A549 (cell line): Measurements from ENCODE around the gene BFSP1.

Experiments
- CHD2 ChIP-seq: fragments of 150-350 bp; IDR thresholded peaks from 2 replicates; pipeline ENCODE4 v1.6.1; 2014; ENCODE audit warnings: low read length; ENCODE audit not compliant: partially characterized antibody
- EP300 ChIP-seq, 2 experiments: fragments of >200 bp; sonication (Bioruptor Twin); formaldehyde crosslinking; IDR thresholded peaks; 2 replicates in 1 of 2; 3 replicates in 1 of 2; pipeline ENCODE4 v1.6.1; 2016 to 2017
- ESRRA ChIP-seq: fragments of 150-350 bp; IDR thresholded peaks from 2 replicates; pipeline ENCODE4 v1.6.1; 2014; ENCODE audit warnings: mild to moderate bottlenecking, low read length, borderline replicate concordance
- HDAC2 ChIP-seq: fragments of 200-600 bp; sonication (generic); IDR thresholded peaks from 2 replicates; pipeline ENCODE4 v1.6.1; 2016
- HOXA7 ChIP-seq: fragments of 250-450 bp; sonication (Bioruptor Pico); IDR thresholded peaks from 2 replicates; pipeline ENCODE4 v1.5.0; 2020; ENCODE audit warnings: mild to moderate bottlenecking, moderate library complexity
- MAZ ChIP-seq: fragments of 150-350 bp; IDR thresholded peaks from 2 replicates; pipeline ENCODE4 v1.6.1; 2014; ENCODE audit warnings: antibody characterized with exemption, low read depth, low read length, borderline replicate concordance
- NPAS2 ChIP-seq: fragments of 250-450 bp; sonication (Bioruptor Pico); IDR thresholded peaks from 2 replicates; pipeline ENCODE4 v1.8.0; 2022; ENCODE audit warnings: mild to moderate bottlenecking, moderate library complexity, borderline replicate concordance
- POLR2A ChIP-seq: IDR thresholded peaks from 2 replicates; pipeline ENCODE4 v1.6.1; 2012; ENCODE audit warnings: mild to moderate bottlenecking, low read length
- RAD21 ChIP-seq, 2 experiments: fragments of >200 bp in 1 of 2; sonication (Bioruptor Twin) in 1 of 2; formaldehyde crosslinking in 1 of 2; IDR thresholded peaks in 1 of 2; conservative IDR thresholded peaks in 1 of 2; 2 replicates in 1 of 2; 3 replicates in 1 of 2; pipeline ENCODE4 v1.6.1; 2012 to 2018; ENCODE audit warnings: inconsistent platforms in 1 of 2
- SMC3 ChIP-seq: fragments of >200 bp; sonication (Bioruptor Twin); formaldehyde crosslinking; IDR thresholded peaks from 3 replicates; pipeline ENCODE4 v1.6.1; 2018; ENCODE audit warnings: inconsistent platforms
- ZFP36 ChIP-seq: fragments of 450-650 bp; IDR thresholded peaks from 2 replicates; pipeline ENCODE4 v1.6.1; 2014; ENCODE audit warnings: borderline replicate concordance; ENCODE audit not compliant: partially characterized antibody
- TF ChIP-seq, protein P1 (sequence below): fragments of >200 bp; sonication (Bioruptor Twin); formaldehyde crosslinking; IDR thresholded peaks from 3 replicates; pipeline ENCODE4 v1.5.1; 2016
- TF ChIP-seq, protein P2 (sequence below): fragments of 150-350 bp; IDR thresholded peaks from 2 replicates; pipeline ENCODE4 v1.6.1; 2014; ENCODE audit warnings: low read depth, mild to moderate bottlenecking, low read length
- TF ChIP-seq, protein P3 (sequence below): IDR thresholded peaks from 2 replicates; pipeline ENCODE4 v1.6.1; 2012

DNA sequence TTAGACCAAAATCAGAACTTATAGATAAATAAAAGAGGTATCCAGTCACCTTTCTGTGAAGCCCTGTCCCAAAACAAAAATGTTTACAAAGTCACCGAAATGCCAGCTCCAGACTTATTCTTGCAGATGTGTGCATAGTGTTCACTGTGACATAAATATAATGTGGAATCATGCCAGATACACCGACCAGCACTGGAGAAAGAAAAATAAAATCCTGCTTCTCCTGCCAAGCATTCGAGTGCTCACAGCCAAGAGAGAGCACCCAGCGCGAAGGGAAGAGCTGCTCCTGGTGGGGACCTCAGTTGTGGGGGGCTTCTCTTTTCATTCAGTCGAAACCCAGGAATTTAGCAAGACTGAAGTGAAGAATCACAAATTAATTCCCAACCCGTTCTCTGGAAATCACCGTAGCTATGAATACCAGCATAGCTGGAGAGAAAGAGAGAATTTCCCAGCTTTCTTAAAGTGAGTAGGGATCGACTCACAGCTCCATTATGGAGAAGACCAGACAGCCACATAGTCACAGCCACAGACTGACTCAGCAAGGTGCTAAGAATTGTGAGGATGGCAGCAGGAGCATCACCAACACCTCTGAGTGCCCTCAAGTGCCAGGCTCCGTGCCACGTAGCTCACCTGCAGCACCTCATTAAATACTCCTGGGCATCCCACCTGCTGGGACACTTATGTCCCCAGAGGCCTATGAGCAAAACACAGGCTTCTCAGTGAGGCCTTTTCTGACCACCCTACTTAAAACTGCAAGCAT is 33.2 kb downstream of the BFSP1 start:
- TF ChIP-seq RAD21 (conservative IDR thresholded peaks at IDR 0.05 in 1 of 2, IDR thresholded peaks at IDR 0.05 in 1 of 2) (no peak), EP300 (IDR thresholded peaks at IDR 0.05) (no peak), POLR2A (no peak), HDAC2 (no peak), ZFP36 (no peak), HOXA7 (CRISPR knock-in tag) (no peak), ESRRA (no peak), MAZ (no peak), NPAS2 (CRISPR knock-in tag) (no peak), CHD2 (no peak), SMC3 (no peak)
- TF ChIP-seq, protein P1, sequence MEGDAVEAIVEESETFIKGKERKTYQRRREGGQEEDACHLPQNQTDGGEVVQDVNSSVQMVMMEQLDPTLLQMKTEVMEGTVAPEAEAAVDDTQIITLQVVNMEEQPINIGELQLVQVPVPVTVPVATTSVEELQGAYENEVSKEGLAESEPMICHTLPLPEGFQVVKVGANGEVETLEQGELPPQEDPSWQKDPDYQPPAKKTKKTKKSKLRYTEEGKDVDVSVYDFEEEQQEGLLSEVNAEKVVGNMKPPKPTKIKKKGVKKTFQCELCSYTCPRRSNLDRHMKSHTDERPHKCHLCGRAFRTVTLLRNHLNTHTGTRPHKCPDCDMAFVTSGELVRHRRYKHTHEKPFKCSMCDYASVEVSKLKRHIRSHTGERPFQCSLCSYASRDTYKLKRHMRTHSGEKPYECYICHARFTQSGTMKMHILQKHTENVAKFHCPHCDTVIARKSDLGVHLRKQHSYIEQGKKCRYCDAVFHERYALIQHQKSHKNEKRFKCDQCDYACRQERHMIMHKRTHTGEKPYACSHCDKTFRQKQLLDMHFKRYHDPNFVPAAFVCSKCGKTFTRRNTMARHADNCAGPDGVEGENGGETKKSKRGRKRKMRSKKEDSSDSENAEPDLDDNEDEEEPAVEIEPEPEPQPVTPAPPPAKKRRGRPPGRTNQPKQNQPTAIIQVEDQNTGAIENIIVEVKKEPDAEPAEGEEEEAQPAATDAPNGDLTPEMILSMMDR = no peak
- TF ChIP-seq, protein P2, sequence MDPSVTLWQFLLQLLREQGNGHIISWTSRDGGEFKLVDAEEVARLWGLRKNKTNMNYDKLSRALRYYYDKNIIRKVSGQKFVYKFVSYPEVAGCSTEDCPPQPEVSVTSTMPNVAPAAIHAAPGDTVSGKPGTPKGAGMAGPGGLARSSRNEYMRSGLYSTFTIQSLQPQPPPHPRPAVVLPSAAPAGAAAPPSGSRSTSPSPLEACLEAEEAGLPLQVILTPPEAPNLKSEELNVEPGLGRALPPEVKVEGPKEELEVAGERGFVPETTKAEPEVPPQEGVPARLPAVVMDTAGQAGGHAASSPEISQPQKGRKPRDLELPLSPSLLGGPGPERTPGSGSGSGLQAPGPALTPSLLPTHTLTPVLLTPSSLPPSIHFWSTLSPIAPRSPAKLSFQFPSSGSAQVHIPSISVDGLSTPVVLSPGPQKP = no peak
- TF ChIP-seq, protein P3, sequence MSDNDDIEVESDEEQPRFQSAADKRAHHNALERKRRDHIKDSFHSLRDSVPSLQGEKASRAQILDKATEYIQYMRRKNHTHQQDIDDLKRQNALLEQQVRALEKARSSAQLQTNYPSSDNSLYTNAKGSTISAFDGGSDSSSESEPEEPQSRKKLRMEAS = no peak
